ENCODE data around the gene ALPI. TPM values are rescaled to one million over a fixed set of nuclear protein-coding genes. Genes with fewer than 3 reads are reported as not detected.

Gene ALPI
- polyA plus RNA-seq, 4 donors, result 37.7 to 261 (median 131) TPM

DNA sequence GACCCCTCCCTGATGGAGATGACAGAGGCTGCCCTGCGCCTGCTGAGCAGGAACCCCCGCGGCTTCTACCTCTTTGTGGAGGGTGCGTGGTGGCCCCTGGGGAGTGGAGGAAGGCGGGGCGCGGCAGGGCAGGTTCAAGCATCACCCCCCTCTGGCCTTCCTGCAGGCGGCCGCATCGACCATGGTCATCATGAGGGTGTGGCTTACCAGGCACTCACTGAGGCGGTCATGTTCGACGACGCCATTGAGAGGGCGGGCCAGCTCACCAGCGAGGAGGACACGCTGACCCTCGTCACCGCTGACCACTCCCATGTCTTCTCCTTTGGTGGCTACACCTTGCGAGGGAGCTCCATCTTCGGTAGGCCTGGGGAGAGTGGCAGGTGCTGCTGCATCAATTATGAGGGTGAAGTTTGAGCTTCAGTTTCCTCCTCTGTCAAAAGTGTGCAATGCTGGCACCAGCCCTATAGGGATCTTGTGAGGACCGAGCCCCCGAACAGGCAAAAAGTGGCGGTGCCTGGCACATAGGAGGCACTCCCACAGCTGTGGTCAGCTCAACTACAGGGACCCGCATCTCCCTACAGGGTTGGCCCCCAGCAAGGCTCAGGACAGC lies 2.2 kb downstream of the ALPI start:
- Histone ChIP-seq H3K9me3 (ENCODE audit: control insufficient read depth in 2 of 2, insufficient read depth in 1 of 2, low read depth in 1 of 2, low read length in 1 of 2) (peaks cover 0 to 4% of the 10 kb centered on the region in 2 donors), H3K4me3 (ENCODE audit: low read depth in 1 of 3, low read length in 3 of 3) (peak overlapping the region in 2 of 3 donors; percentile 17 to 77), H3K27ac (ENCODE audit: low read depth in 1 of 3, low read length in 2 of 3) (no peak overlapping the region), H3K4me1 (ENCODE audit: control insufficient read depth in 3 of 3, insufficient read depth in 2 of 3, low read depth in 1 of 3, low read length in 2 of 3) (peaks cover 0 to 57% (median 2%) of the 10 kb centered on the region in 3 donors), H3K27me3 (ENCODE audit: control insufficient read depth in 3 of 3, insufficient read depth in 3 of 3, low read length in 3 of 3) (peaks cover 0 to 18% (median 8%) of the 10 kb centered on the region in 3 donors), H3K36me3 (ENCODE audit: control insufficient read depth in 3 of 3, insufficient read depth in 2 of 3, low read depth in 1 of 3, low read length in 3 of 3) (peaks cover 0 to 34% (median 0%) of the 10 kb centered on the region in 3 donors)
- FAIRE-seq (no peak), DNase-seq (no peak)
- WGBS, 3 donors, result 82 to 90% (median 84%) methylated on average over 25 of the region's 25 CpGs

DNA sequence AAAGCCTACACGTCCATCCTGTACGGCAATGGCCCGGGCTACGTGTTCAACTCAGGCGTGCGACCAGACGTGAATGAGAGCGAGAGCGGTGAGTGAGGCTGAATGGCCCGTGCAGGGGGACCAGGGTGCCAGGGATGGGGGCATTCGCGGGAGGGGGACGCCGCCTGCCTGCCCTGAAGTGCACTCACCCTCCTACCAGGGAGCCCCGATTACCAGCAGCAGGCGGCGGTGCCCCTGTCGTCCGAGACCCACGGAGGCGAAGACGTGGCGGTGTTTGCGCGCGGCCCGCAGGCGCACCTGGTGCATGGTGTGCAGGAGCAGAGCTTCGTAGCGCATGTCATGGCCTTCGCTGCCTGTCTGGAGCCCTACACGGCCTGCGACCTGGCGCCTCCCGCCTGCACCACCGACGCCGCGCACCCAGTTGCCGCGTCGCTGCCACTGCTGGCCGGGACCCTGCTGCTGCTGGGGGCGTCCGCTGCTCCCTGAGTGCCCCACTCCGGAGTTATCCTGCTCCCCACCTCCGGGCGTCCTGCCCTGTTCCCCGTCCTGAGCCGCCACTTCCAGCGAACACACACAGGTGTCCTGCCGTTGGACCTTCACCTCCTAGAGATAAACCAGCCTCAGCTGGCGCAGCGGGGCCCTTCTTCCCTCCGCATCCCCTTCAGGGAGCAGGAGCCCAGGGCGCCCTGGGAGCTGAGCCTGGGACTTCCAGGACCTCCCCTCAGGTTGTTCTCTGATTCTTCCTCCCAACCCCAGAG lies 2.9 kb downstream of the ALPI start:
- Histone ChIP-seq H3K36me3 (ENCODE audit: control insufficient read depth in 3 of 3, insufficient read depth in 2 of 3, low read depth in 1 of 3, low read length in 3 of 3) (peaks cover 0 to 34% (median 0%) of the 10 kb centered on the region in 3 donors), H3K9me3 (ENCODE audit: control insufficient read depth in 2 of 2, insufficient read depth in 1 of 2, low read depth in 1 of 2, low read length in 1 of 2) (peaks cover 0 to 4% of the 10 kb centered on the region in 2 donors), H3K4me1 (ENCODE audit: control insufficient read depth in 3 of 3, insufficient read depth in 2 of 3, low read depth in 1 of 3, low read length in 2 of 3) (peaks cover 0 to 50% (median 2%) of the 10 kb centered on the region in 3 donors), H3K4me3 (ENCODE audit: low read depth in 1 of 3, low read length in 3 of 3) (peak overlapping the region in 2 of 3 donors; percentile 17 to 77), H3K27ac (ENCODE audit: low read depth in 1 of 3, low read length in 2 of 3) (peak overlapping the region in 1 of 3 donors; percentile 38), H3K27me3 (ENCODE audit: control insufficient read depth in 3 of 3, insufficient read depth in 3 of 3, low read length in 3 of 3) (peaks cover 0 to 21% (median 9%) of the 10 kb centered on the region in 3 donors)
- DNase-seq, result peak; percentile 51 to 81
- 47 to 69% (median 63%) methylated on average over 43 to 56 of the region's 56 CpGs for WGBS, 3 donors
- no peak for FAIRE-seq

DNA sequence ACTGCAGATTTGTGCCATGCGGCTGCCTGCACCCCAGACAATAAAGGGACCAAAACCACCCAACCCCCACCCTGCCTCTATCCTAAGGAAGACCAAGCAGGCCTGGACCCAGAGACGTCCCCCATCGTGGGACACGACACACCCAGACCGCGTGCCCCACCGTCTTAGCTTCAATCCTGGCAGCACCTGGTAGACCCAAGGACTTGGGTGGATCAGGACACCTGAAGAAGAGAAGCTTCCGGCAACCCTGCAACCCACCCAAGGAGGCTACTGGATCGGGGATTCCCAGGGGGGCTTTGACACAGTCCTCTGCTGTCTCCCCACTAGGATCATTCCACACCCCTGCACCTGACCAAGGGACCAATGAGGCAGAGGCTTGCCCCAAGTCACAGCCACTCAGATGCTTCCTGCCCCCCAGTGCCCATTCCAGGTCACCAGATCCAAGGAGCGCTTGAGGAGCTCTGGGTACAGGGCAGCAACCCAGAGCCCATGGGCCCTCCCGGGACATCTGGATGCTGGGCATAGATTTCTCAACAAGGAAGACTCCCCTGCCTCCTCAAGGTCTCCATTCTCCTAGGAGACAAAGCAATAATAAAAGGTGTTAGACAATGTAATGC lies 3.6 kb downstream of the ALPI start:
- peaks cover 0 to 48% (median 2%) of the 10 kb centered on the region in 3 donors for H3K4me1 ChIP-seq (ENCODE audit: control insufficient read depth in 3 of 3, insufficient read depth in 2 of 3, low read depth in 1 of 3, low read length in 2 of 3)
- no peak overlapping the region for H3K27ac ChIP-seq (ENCODE audit: low read depth in 1 of 3, low read length in 2 of 3)
- FAIRE-seq, result no peak
- H3K36me3 ChIP-seq (ENCODE audit: control insufficient read depth in 3 of 3, insufficient read depth in 2 of 3, low read depth in 1 of 3, low read length in 3 of 3), result peaks cover 0 to 34% (median 0%) of the 10 kb centered on the region in 3 donors
- H3K27me3 ChIP-seq (ENCODE audit: control insufficient read depth in 3 of 3, insufficient read depth in 3 of 3, low read length in 3 of 3), result peaks cover 0 to 21% (median 11%) of the 10 kb centered on the region in 3 donors
- WGBS, 3 donors, result 61 to 80% (median 63%) methylated on average over 11 of the region's 11 CpGs
- DNase-seq, result no peak
- peak overlapping the region in 2 of 3 donors; percentile 17 to 77 for H3K4me3 ChIP-seq (ENCODE audit: low read depth in 1 of 3, low read length in 3 of 3)
- H3K9me3 ChIP-seq (ENCODE audit: control insufficient read depth in 2 of 2, insufficient read depth in 1 of 2, low read depth in 1 of 2, low read length in 1 of 2), result peaks cover 0 to 4% of the 10 kb centered on the region in 2 donors

DNA sequence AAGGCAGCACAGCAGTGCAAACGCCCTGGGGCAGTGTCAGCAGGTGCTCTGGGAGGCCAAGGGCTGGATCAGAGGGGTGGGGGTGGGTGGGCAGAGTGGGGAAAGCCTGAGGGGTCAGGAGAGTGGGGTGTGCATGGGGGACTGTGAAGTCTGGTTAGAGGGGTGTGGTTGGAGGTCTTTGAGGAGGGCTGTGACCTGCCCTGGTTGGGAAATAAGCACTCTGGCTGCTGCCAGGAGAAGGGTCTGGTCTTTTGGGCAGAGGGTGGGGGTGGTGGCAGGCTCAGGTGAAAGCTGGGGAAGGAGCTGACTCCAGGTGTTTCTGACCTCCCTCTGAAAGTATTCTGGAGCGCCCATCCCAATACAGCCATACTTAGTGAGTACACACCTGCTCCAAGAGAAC lies 4.2 kb downstream of the ALPI start:
- no peak overlapping the region for H3K4me3 ChIP-seq (ENCODE audit: low read depth in 1 of 3, low read length in 3 of 3)
- peaks cover 0 to 4% of the 10 kb centered on the region in 2 donors for H3K9me3 ChIP-seq (ENCODE audit: control insufficient read depth in 2 of 2, insufficient read depth in 1 of 2, low read depth in 1 of 2, low read length in 1 of 2)
- no peak for DNase-seq
- 53 to 69% (median 67%) methylated on average over 2 of the region's 2 CpGs for whole genome bisulfite sequencing, 3 donors
- H3K27me3 ChIP-seq (ENCODE audit: control insufficient read depth in 3 of 3, insufficient read depth in 3 of 3, low read length in 3 of 3), result peaks cover 0 to 21% (median 11%) of the 10 kb centered on the region in 3 donors
- FAIRE-seq, result no peak
- H3K27ac ChIP-seq (ENCODE audit: low read depth in 1 of 3, low read length in 2 of 3), result no peak overlapping the region
- peaks cover 0 to 41% (median 2%) of the 10 kb centered on the region in 3 donors for H3K4me1 ChIP-seq (ENCODE audit: control insufficient read depth in 3 of 3, insufficient read depth in 2 of 3, low read depth in 1 of 3, low read length in 2 of 3)
- peaks cover 0 to 34% (median 0%) of the 10 kb centered on the region in 3 donors for H3K36me3 ChIP-seq (ENCODE audit: control insufficient read depth in 3 of 3, insufficient read depth in 2 of 3, low read depth in 1 of 3, low read length in 3 of 3)

DNA sequence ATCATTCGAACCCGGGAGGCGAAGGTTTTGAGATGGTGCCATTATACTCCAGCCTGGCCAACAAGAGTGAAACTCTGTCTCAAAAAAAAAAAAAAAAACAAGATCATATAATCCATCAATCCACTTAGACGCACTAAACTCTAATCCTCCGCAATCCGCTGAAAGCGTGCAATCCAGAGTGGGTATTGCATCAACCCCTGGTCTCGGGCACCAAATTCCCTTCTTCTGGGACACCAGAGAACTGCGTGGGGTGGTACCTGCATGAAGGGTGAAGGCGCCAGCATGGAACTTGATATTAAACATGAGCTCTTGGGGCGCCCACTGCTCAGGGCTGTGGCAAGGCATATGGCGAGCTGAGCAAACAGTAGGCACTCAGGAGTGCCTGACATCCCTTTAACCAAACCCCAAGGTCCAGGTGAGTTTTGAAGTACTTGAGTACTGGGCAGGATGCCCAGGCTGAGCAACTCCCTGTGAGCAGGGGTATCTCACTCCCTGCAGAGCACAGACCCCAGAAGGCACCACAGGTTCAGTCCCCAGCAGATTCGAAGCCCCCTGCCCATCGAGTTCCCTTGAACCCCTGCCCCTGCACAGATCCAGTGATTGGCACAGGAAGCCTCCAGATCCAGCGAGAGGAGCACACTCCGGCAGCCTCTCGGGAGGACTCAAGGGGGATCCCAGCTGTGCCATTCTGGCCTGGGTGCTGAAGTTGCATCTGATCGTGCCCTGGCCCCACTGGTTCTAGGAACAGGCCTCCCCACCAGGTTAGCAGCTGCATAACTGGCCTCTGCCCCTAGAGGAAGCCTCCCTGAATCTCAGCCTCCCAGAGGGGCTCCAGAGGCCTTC lies 8.0 kb downstream of the ALPI start:
- Histone ChIP-seq H3K27ac (ENCODE audit: low read depth in 1 of 3, low read length in 2 of 3) (no peak overlapping the region), H3K36me3 (ENCODE audit: control insufficient read depth in 3 of 3, insufficient read depth in 2 of 3, low read depth in 1 of 3, low read length in 3 of 3) (peaks cover 0 to 9% (median 0%) of the 10 kb centered on the region in 3 donors), H3K4me1 (ENCODE audit: control insufficient read depth in 3 of 3, insufficient read depth in 2 of 3, low read depth in 1 of 3, low read length in 2 of 3) (peaks cover 0 to 8% (median 0%) of the 10 kb centered on the region in 3 donors), H3K27me3 (ENCODE audit: control insufficient read depth in 3 of 3, insufficient read depth in 3 of 3, low read length in 3 of 3) (peaks cover 0 to 14% (median 4%) of the 10 kb centered on the region in 3 donors), H3K4me3 (ENCODE audit: low read depth in 1 of 3, low read length in 3 of 3) (no peak overlapping the region), H3K9me3 (ENCODE audit: control insufficient read depth in 2 of 2, insufficient read depth in 1 of 2, low read depth in 1 of 2, low read length in 1 of 2) (no peaks in the 10 kb centered on the region)
- DNase-seq (no peak), FAIRE-seq (no peak)
- WGBS, 3 donors, result 87 to 92% (median 89%) methylated on average over 18 of the region's 18 CpGs

DNA sequence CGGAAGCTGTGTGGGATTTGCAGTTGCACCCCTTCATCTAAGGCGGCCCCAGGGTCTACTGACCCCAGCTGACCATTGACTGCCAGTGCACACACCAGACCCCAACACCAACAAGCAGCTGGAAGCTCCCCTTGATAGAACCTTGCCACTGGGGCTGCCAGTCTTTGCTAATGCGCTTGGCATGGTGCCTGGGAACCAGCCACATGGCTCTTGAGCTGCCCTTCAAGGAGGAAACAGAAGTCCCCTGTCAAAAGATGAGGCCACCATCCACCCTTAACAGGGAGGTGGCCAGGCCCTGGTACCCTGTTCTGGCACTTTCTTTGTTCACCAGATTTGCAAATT lies 8.6 kb downstream of the ALPI start:
- Histone ChIP-seq H3K4me3 (ENCODE audit: low read depth in 1 of 3, low read length in 3 of 3) (no peak overlapping the region), H3K4me1 (ENCODE audit: control insufficient read depth in 3 of 3, insufficient read depth in 2 of 3, low read depth in 1 of 3, low read length in 2 of 3) (peaks cover 0 to 3% (median 0%) of the 10 kb centered on the region in 3 donors), H3K27me3 (ENCODE audit: control insufficient read depth in 3 of 3, insufficient read depth in 3 of 3, low read length in 3 of 3) (peaks cover 0 to 8% (median 3%) of the 10 kb centered on the region in 3 donors), H3K27ac (ENCODE audit: low read depth in 1 of 3, low read length in 2 of 3) (no peak overlapping the region), H3K36me3 (ENCODE audit: control insufficient read depth in 3 of 3, insufficient read depth in 2 of 3, low read depth in 1 of 3, low read length in 3 of 3) (peaks cover 0 to 3% (median 0%) of the 10 kb centered on the region in 3 donors), H3K9me3 (ENCODE audit: control insufficient read depth in 2 of 2, insufficient read depth in 1 of 2, low read depth in 1 of 2, low read length in 1 of 2) (no peaks in the 10 kb centered on the region)
- FAIRE-seq (no peak), DNase-seq (no peak)
- WGBS, 3 donors, result 82 to 87% (median 83%) methylated on average over 3 of the region's 3 CpGs

DNA sequence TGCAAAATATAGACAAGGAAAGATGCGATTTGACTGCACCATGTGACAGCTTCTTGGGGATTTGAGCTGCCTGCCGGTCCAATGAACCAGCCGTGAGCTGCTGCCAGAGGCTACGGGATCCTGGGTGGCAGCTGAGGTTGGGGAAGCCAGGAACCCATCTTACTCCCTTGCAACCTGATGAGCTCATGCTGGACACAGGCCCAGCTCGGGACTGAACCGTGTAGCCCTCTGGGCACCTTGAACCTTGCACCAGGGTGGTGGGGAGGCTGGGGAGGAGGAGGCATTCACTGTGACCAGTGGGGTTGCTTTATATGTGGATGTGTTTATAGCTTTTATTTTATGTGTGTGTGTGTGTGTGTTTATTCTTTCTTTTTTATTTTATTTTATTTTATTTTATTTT lies 9.1 kb downstream of the ALPI start:
- H3K4me3 ChIP-seq (ENCODE audit: low read depth in 1 of 3, low read length in 3 of 3), result no peak overlapping the region
- no peak overlapping the region for H3K27ac ChIP-seq (ENCODE audit: low read depth in 1 of 3, low read length in 2 of 3)
- H3K4me1 ChIP-seq (ENCODE audit: control insufficient read depth in 3 of 3, insufficient read depth in 2 of 3, low read depth in 1 of 3, low read length in 2 of 3), result no peaks in the 10 kb centered on the region
- H3K9me3 ChIP-seq (ENCODE audit: control insufficient read depth in 2 of 2, insufficient read depth in 1 of 2, low read depth in 1 of 2, low read length in 1 of 2), result no peaks in the 10 kb centered on the region
- 50 to 84% (median 71%) methylated on average over 6 of the region's 6 CpGs for WGBS, 3 donors
- FAIRE-seq (no peak), DNase-seq (peak in 1 of 2 donors; percentile 51)
- no peaks in the 10 kb centered on the region for H3K36me3 ChIP-seq (ENCODE audit: control insufficient read depth in 3 of 3, insufficient read depth in 2 of 3, low read depth in 1 of 3, low read length in 3 of 3)
- peaks cover 0 to 4% (median 3%) of the 10 kb centered on the region in 3 donors for H3K27me3 ChIP-seq (ENCODE audit: control insufficient read depth in 3 of 3, insufficient read depth in 3 of 3, low read length in 3 of 3)

DNA sequence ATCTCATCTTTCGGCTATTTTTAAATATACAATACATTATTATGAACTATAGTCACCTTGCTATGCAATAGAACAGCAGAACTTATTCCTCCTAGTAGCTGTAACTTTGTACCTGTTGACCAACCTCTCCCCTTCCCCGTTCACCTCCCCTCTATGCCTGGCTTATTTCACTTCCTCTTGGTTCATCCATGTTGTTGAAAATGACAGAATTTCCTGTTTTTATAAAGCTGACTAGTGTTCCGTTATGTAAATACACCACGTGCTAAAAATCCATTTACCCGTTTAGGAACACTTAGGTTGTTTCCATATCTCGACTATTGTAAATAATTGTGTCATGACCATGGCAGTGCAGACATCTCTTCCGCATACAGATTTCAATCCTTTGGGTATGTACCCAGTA lies 10.3 kb downstream of the ALPI start:
- Histone ChIP-seq H3K9me3 (ENCODE audit: control insufficient read depth in 2 of 2, insufficient read depth in 1 of 2, low read depth in 1 of 2, low read length in 1 of 2) (no peaks in the 10 kb centered on the region), H3K36me3 (ENCODE audit: control insufficient read depth in 3 of 3, insufficient read depth in 2 of 3, low read depth in 1 of 3, low read length in 3 of 3) (no peaks in the 10 kb centered on the region), H3K27ac (ENCODE audit: low read depth in 1 of 3, low read length in 2 of 3) (no peak overlapping the region), H3K4me3 (ENCODE audit: low read depth in 1 of 3, low read length in 3 of 3) (no peak overlapping the region), H3K4me1 (ENCODE audit: control insufficient read depth in 3 of 3, insufficient read depth in 2 of 3, low read depth in 1 of 3, low read length in 2 of 3) (no peaks in the 10 kb centered on the region), H3K27me3 (ENCODE audit: control insufficient read depth in 3 of 3, insufficient read depth in 3 of 3, low read length in 3 of 3) (peaks cover 0 to 4% (median 3%) of the 10 kb centered on the region in 3 donors)
- DNase-seq (no peak), FAIRE-seq (no peak)
- 59 to 73% (median 63%) methylated on average over 7 of the region's 7 CpGs for WGBS, 3 donors

Measured in small intestine (tissue), 7 donors.